H1 (cell line): ENCODE results near the gene MAGOH. TPM values are rescaled to one million over a fixed set of nuclear protein-coding genes. Genes with fewer than 3 reads are reported as not detected.

Experiments
- CTCF ChIA-PET: fragments of 300-600 bp; sonication (Branson Sonifier 250); formaldehyde crosslinking; loops from one replicate; lab custom pipeline; 2021; ENCODE audit not compliant: partially characterized antibody; lab: Charles Lee
- POLR2A ChIA-PET: fragments of 300-600 bp; sonication (Branson Sonifier 250); formaldehyde crosslinking; loops from one replicate; lab custom pipeline; 2021; ENCODE audit warnings: inconsistent platforms; ENCODE audit not compliant: partially characterized antibody; lab: Charles Lee
- DNase-seq, 2 experiments: peaks; one replicate each; pipeline versions ENCODE4 v3.0.0 to v3.0.0-alpha.2; 2010 to 2022; ENCODE audit warnings: low spot score in 2 of 2, low read depth in 1 of 2, mixed read lengths in 1 of 2
- FAIRE-seq: peaks from 2 replicates; lab custom pipeline; 2011; peaks lifted over from hg19 to GRCh38; lab: Jason Lieb, UNC
- H2AFZ ChIP-seq: 2 replicates; pipeline ENCODE4 v1.8.1; 2012; ENCODE audit warnings: low read length, inconsistent platforms
- H2AK5ac ChIP-seq: 2 replicates; pipeline ENCODE4 v1.6.1; 2013; ENCODE audit warnings: low read depth, low read length
- H2BK120ac ChIP-seq: replicated peaks from 2 replicates; pipeline ENCODE3; 2013; ENCODE audit warnings: low read depth, low read length, inconsistent platforms
- H2BK12ac ChIP-seq: 2 replicates; pipeline ENCODE4 v1.6.1; 2013; ENCODE audit warnings: low read depth, low read length
- H2BK15ac ChIP-seq: 2 replicates; pipeline ENCODE4 v1.6.1; 2013; ENCODE audit warnings: low read length
- H2BK20ac ChIP-seq: 2 replicates; pipeline ENCODE4 v1.6.1; 2013; ENCODE audit warnings: low read length
- H2BK5ac ChIP-seq: 2 replicates; pipeline ENCODE4 v1.6.1; 2013; ENCODE audit warnings: low read depth, low read length
- H3K14ac ChIP-seq: 2 replicates; pipeline ENCODE4 v1.6.1; 2013; ENCODE audit warnings: inconsistent platforms; ENCODE audit not compliant: insufficient read length
- H3K18ac ChIP-seq: 2 replicates; pipeline ENCODE4 v1.6.1; 2013; ENCODE audit warnings: low read length; ENCODE audit errors: extremely low read depth
- H3K23ac ChIP-seq: 2 replicates; pipeline ENCODE4 v1.6.1; 2013; ENCODE audit warnings: inconsistent platforms; ENCODE audit not compliant: insufficient read length
- H3K23me2 ChIP-seq: 2 replicates; pipeline ENCODE4 v1.6.1; 2013; ENCODE audit warnings: low read depth, low read length
- H3K27ac ChIP-seq: 2 replicates; pipeline ENCODE4 v1.6.1; 2011; ENCODE audit warnings: low read depth, low read length, inconsistent platforms
- H3K27me3 ChIP-seq, 4 experiments: replicated peaks in 1 of 4; 1 replicate in 1 of 4; 2 replicates in 3 of 4; pipeline versions ENCODE4 v1.6.1 to v1.8.1; 2011 to 2013; ENCODE audit warnings: low read length in 3 of 4, mild to moderate bottlenecking in 3 of 4, inconsistent platforms in 2 of 4, mixed read lengths in 2 of 4, moderate library complexity in 1 of 4; ENCODE audit not compliant: control insufficient read depth in 3 of 4, insufficient read depth in 3 of 4; ENCODE audit errors: extremely low read depth in 1 of 4
- H3K36me3 ChIP-seq, 4 experiments: 2 replicates each; pipeline versions ENCODE4 v1.6.1 to v1.8.1; 2011 to 2013; ENCODE audit warnings: mild to moderate bottlenecking in 4 of 4, low read length in 3 of 4, moderate library complexity in 2 of 4, control low read depth in 1 of 4, inconsistent platforms in 1 of 4; ENCODE audit not compliant: insufficient read depth in 4 of 4, control insufficient read depth in 2 of 4
- H3K4ac ChIP-seq: replicated peaks from 2 replicates; pipeline ENCODE3; 2013; ENCODE audit warnings: low read length, low read depth, mixed read lengths, inconsistent platforms; ENCODE audit not compliant: insufficient read length
- H3K4me1 ChIP-seq, 4 experiments: replicated peaks in 1 of 4; 1 replicate in 1 of 4; 2 replicates in 3 of 4; pipeline versions ENCODE4 v1.6.1 to v1.8.1; 2011 to 2013; ENCODE audit warnings: low read length in 3 of 4, inconsistent platforms in 2 of 4, mixed read lengths in 1 of 4; ENCODE audit not compliant: insufficient read depth in 4 of 4, control insufficient read depth in 3 of 4
- H3K4me2 ChIP-seq, 2 experiments: 2 replicates each; pipeline versions ENCODE4 v1.6.1 to v1.8.1; 2011 to 2013; ENCODE audit warnings: low read depth in 2 of 2, low read length in 2 of 2, control low read depth in 1 of 2, inconsistent platforms in 1 of 2, mild to moderate bottlenecking in 1 of 2; ENCODE audit not compliant: insufficient read depth in 1 of 2
- H3K4me3 ChIP-seq, 4 experiments: fragments of 200-600, 300-600 bp in 1 of 4; sonication (generic), shearing (Covaris generic), sonication (Bioruptor Twin) in 1 of 4; 2 replicates each; pipeline versions ENCODE4 v1.5.1 to v1.8.1; 2011 to 2016; ENCODE audit warnings: low read length in 4 of 4, low read depth in 3 of 4, control low read depth in 2 of 4, inconsistent platforms in 2 of 4, mild to moderate bottlenecking in 2 of 4, mixed read lengths in 1 of 4, moderate library complexity in 1 of 4; ENCODE audit not compliant: insufficient read depth in 2 of 4; ENCODE audit errors: extremely low read depth in 1 of 4
- H3K56ac ChIP-seq: replicated peaks from 2 replicates; pipeline ENCODE3; 2013; ENCODE audit warnings: low read depth, mild to moderate bottlenecking, mixed read lengths, low read length, inconsistent platforms; ENCODE audit not compliant: insufficient read length
- H3K79me1 ChIP-seq: 2 replicates; pipeline ENCODE4 v1.6.1; 2013; ENCODE audit warnings: low read depth, low read length, control low read depth
- H3K79me2 ChIP-seq, 2 experiments: 2 replicates each; pipeline versions ENCODE4 v1.6.1 to v1.8.1; 2012 to 2013; ENCODE audit warnings: low read length in 2 of 2, mild to moderate bottlenecking in 2 of 2, inconsistent platforms in 1 of 2; ENCODE audit not compliant: insufficient read depth in 2 of 2, control insufficient read depth in 1 of 2
- H3K9ac ChIP-seq, 4 experiments: replicated peaks in 1 of 4; 1 replicate in 1 of 4; 2 replicates in 3 of 4; pipeline versions ENCODE4 v1.6.1 to v1.8.1; 2011 to 2013; ENCODE audit warnings: low read depth in 3 of 4, low read length in 3 of 4, control low read depth in 2 of 4, mild to moderate bottlenecking in 2 of 4, moderate library complexity in 2 of 4, inconsistent platforms in 1 of 4; ENCODE audit errors: extremely low read depth in 1 of 4
- H3K9me3 ChIP-seq, 2 experiments: 2 replicates each; pipeline versions ENCODE4 v1.6.1 to v1.8.1; 2012 to 2013; ENCODE audit warnings: mild to moderate bottlenecking in 2 of 2, moderate library complexity in 2 of 2, control low read depth in 1 of 2, inconsistent platforms in 1 of 2, low read depth in 1 of 2, low read length in 1 of 2, mixed read lengths in 1 of 2; ENCODE audit not compliant: insufficient read depth in 2 of 2
- H4K20me1 ChIP-seq, 2 experiments: replicated peaks in 1 of 2; 2 replicates each; pipeline versions ENCODE3 to v1.8.1; 2011 to 2013; ENCODE audit warnings: inconsistent platforms in 2 of 2, low read length in 2 of 2, mild to moderate bottlenecking in 1 of 2; ENCODE audit not compliant: insufficient read depth in 2 of 2, control insufficient read depth in 1 of 2
- H4K5ac ChIP-seq: 2 replicates; pipeline ENCODE4 v1.6.1; 2013; ENCODE audit warnings: low read length, low read depth, mixed read lengths, inconsistent platforms; ENCODE audit not compliant: insufficient read length
- H4K8ac ChIP-seq: 2 replicates; pipeline ENCODE4 v1.8.0; 2013; ENCODE audit warnings: mild to moderate bottlenecking, moderate library complexity, low read length, inconsistent platforms; ENCODE audit not compliant: insufficient read depth; ENCODE audit errors: extremely low read depth
- H4K91ac ChIP-seq: replicated peaks from 2 replicates; pipeline ENCODE3; 2013; ENCODE audit warnings: low read length, mixed read lengths, inconsistent platforms; ENCODE audit not compliant: insufficient read length
- ASH2L ChIP-seq: fragments of 200-600, 300-600 bp; sonication (generic); IDR thresholded peaks from one replicate; pipeline ENCODE4 v1.7.1; 2017; ENCODE audit warnings: low read length
- BCL11A ChIP-seq, 2 experiments: IDR thresholded peaks; one replicate each; pipeline ENCODE4 v1.6.1; 2011; ENCODE audit warnings: low read depth in 2 of 2, low read length in 2 of 2, mild to moderate bottlenecking in 2 of 2
- CREB1 ChIP-seq: IDR thresholded peaks from 2 replicates; pipeline ENCODE4 v1.6.1; 2012; ENCODE audit warnings: inconsistent platforms
- EGR1 ChIP-seq: IDR thresholded peaks from 2 replicates; pipeline ENCODE4 v1.6.1; 2011; ENCODE audit warnings: low read depth, low read length, borderline replicate concordance
- MAFK ChIP-seq: IDR thresholded peaks from 2 replicates; pipeline ENCODE4 v1.6.1; 2012; ENCODE audit warnings: low read depth, mild to moderate bottlenecking, improper control_type of control experiment, low read length
- WGBS, 2 experiments: shearing (Covaris generic) in 1 of 2; methylation state at CpG; one replicate each; pipeline versions ENCODE4 v1.1.6 to v1.1.7; 2013 to 2015; ENCODE audit warnings: low lambda C conversion rate in 2 of 2, mixed read lengths in 2 of 2, inconsistent platforms in 1 of 2, low coverage in 1 of 2, missing lambda C conversion rate in 1 of 2; ENCODE audit not compliant: insufficient replicate concordance in 2 of 2, insufficient coverage in 1 of 2, insufficient read length in 1 of 2; ENCODE audit errors: extremely low coverage in 1 of 2, missing lambda C conversion rate in 1 of 2; 5-methylcytosine and 5-hydroxymethylcytosine counted together
- polyA plus RNA-seq, 7 experiments: library from polyadenylated mRNA; depleted of rRNA in 3 of 7; stranded (reverse) in 5 of 7; unstranded in 2 of 7; fragments of >200 nt in 5 of 7; fragments of 200-250 nt in 2 of 7; gene quantifications; 1 replicate in 5 of 7; 2 replicates in 1 of 7; 4 replicates in 1 of 7; pipeline versions ENCODE4 v1.2.1 to v1.2.3, GENCODE V29; 2011 to 2013; ENCODE audit warnings: missing spikeins in 2 of 7, mixed read lengths in 2 of 7
- total RNA-seq: library from RNA; stranded (reverse); fragmentation: NEBNext Ultra II Directional; extraction: Animal tissue kit (Norgen Biotek cat#: 25700); gene quantifications from 2 replicates; pipeline ENCODE4 v1.2.1, GENCODE V29; 2021
- TF ChIP-seq, protein P1 (sequence below), 3 experiments: IDR thresholded peaks; 1 replicate in 2 of 3; 2 replicates in 1 of 3; pipeline versions ENCODE4 v1.5.1 to v1.6.1; 2011; ENCODE audit warnings: low read length in 3 of 3, mild to moderate bottlenecking in 3 of 3, inconsistent platforms in 2 of 3, low read depth in 1 of 3, moderate library complexity in 1 of 3; ENCODE audit not compliant: insufficient read depth in 1 of 3; ENCODE audit errors: control extremely low read depth in 1 of 3
- TF ChIP-seq, protein P2 (sequence below): IDR thresholded peaks from 2 replicates; pipeline ENCODE4 v1.6.1; 2012; ENCODE audit warnings: inconsistent platforms

The MAGOH gene
- total and polyA plus RNA-seq, 2 of the 8 experiments (the other 6 are each of a cell fraction or from before 2014, with no cell fraction given) = 46.9 to 74.3 TPM

DNA sequence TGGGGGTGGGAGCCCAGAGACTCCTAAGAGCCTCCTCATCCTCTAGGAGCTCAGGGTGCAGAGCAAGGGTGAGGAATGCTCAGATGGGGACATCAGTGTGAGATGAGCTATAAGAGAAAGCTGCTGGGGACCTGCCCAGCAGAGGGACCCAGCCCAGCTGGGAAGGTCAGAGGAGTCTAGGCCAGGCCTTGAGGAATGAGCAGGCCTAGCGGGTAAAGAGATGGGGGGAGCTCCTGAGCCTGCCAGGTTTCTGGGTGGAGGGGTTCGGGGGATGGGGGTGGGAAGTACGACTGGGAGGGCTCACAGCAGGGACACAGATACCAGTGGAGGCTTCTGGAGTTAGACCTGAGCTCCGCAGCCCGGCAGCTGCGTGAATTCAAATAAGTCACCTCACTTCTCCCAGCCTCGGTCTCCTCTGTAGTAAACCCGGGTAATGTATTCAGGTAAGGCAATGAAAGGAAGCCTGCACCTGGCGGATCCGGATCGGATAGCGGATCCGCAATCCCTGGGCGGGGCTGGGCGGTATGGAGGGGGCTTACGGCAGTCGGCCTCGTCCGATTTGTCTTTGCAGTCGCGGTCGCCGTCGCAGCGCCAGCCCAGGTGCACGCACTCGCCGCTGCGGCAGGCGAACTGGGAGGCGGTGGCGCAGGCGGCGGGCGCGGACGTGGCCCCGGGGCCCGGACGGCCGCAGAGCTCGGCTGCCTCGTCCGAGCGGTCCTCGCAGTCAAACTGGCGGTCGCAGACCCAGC lies 38.0 kb upstream of the MAGOH start:
- no peak overlapping the region for H2BK12ac ChIP-seq
- H3K27me3 ChIP-seq = no peaks in the 10 kb centered on the region
- H2AFZ ChIP-seq = no peak overlapping the region
- no peaks in the 10 kb centered on the region for H3K4me1 ChIP-seq
- no peak overlapping the region for H3K9ac ChIP-seq
- H2AK5ac ChIP-seq = no peak overlapping the region
- no peak overlapping the region for H4K8ac ChIP-seq
- POLR2A ChIA-PET = no interaction called here
- no peak overlapping the region for H3K23ac ChIP-seq
- H2BK5ac ChIP-seq = no peak overlapping the region
- H3K79me2 ChIP-seq = no peaks in the 10 kb centered on the region
- no peak overlapping the region for H3K14ac ChIP-seq
- no peak for DNase-seq
- 94% methylated on average over 47 of the region's 48 CpGs; no CpG with 5 or more reads in 1 of the 2 experiments for WGBS, 2 experiments
- FAIRE-seq = no peak
- TF ChIP-seq ASH2L = no peak
- TF ChIP-seq CREB1 = no peak
- TF ChIP-seq, protein P1, sequence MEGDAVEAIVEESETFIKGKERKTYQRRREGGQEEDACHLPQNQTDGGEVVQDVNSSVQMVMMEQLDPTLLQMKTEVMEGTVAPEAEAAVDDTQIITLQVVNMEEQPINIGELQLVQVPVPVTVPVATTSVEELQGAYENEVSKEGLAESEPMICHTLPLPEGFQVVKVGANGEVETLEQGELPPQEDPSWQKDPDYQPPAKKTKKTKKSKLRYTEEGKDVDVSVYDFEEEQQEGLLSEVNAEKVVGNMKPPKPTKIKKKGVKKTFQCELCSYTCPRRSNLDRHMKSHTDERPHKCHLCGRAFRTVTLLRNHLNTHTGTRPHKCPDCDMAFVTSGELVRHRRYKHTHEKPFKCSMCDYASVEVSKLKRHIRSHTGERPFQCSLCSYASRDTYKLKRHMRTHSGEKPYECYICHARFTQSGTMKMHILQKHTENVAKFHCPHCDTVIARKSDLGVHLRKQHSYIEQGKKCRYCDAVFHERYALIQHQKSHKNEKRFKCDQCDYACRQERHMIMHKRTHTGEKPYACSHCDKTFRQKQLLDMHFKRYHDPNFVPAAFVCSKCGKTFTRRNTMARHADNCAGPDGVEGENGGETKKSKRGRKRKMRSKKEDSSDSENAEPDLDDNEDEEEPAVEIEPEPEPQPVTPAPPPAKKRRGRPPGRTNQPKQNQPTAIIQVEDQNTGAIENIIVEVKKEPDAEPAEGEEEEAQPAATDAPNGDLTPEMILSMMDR (IDR thresholded peaks at IDR 0.05; ENCODE audit: control extremely low read depth in 1 of 3, insufficient read depth in 1 of 3, low read depth in 1 of 3, low read length in 3 of 3) = no peak
- no peak for TF ChIP-seq BCL11A (IDR thresholded peaks at IDR 0.05; ENCODE audit: low read depth in 2 of 2, low read length in 2 of 2)
- no peak for TF ChIP-seq EGR1
- TF ChIP-seq, protein P2, sequence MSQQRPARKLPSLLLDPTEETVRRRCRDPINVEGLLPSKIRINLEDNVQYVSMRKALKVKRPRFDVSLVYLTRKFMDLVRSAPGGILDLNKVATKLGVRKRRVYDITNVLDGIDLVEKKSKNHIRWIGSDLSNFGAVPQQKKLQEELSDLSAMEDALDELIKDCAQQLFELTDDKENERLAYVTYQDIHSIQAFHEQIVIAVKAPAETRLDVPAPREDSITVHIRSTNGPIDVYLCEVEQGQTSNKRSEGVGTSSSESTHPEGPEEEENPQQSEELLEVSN = no peak
- no peak for TF ChIP-seq MAFK
- H4K20me1 ChIP-seq = peaks cover 4% of the 10 kb centered on the region in 2 experiments
- H3K4me3 ChIP-seq = no peak overlapping the region
- H2BK120ac ChIP-seq = no peak overlapping the region
- no peak overlapping the region for H3K4me2 ChIP-seq
- no peak overlapping the region for H3K4ac ChIP-seq
- CTCF ChIA-PET = interaction anchor here (0.7 to 7.0 kb wide), 6 partner anchors 10 to 116 kb away, joined by 3 to 103 read pairs (median 6); no protein-coding TSS in a partner anchor
- no peak overlapping the region for H4K5ac ChIP-seq
- H2BK20ac ChIP-seq = no peak overlapping the region
- peaks cover 7 to 54% (median 44%) of the 10 kb centered on the region in 4 experiments; a peak in 7 of 8 replicates for H3K36me3 ChIP-seq
- H3K56ac ChIP-seq = no peak overlapping the region
- H3K27ac ChIP-seq = no peak overlapping the region
- no peak overlapping the region for H2BK15ac ChIP-seq
- no peak overlapping the region for H4K91ac ChIP-seq
- H3K18ac ChIP-seq = no peak overlapping the region
- no peaks in the 10 kb centered on the region for H3K9me3 ChIP-seq
- H3K79me1 ChIP-seq = 0 out of 2 replicates have a peak, but pooled peaks cover 3% of the 10 kb centered on the region
- H3K23me2 ChIP-seq = no peaks in the 10 kb centered on the region
